ENCODE results near the gene NPAS3. TPM values are rescaled to one million over a fixed set of nuclear protein-coding genes. Genes with fewer than 3 reads are reported as not detected.

The NPAS3 gene
- total and polyA plus RNA-seq, 5 donors from 2014 or later = not detected

DNA sequence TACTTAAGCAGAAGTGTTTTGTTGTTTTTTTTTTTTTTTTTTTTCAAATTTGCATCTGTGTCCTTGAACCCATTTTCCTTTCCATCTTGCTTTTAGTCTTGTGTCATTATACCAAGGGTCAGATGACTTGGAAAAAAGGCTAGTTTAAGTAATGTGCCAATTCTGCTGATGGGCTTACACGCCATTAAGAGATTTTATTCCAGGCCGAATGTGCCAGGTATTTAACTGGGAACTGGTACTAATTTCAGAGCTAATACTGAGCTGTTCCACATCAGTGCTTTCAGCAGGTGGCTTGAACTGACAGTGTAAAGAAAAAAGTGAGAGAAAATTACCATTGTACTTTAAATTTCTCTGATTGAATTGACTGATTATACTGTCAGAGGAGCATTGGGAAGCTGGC is 224.9 kb downstream of the NPAS3 start:
- H3K4me3 ChIP-seq (ENCODE audit: low read depth, low read length) = no peak overlapping the region
- no peak overlapping the region for H3K27ac ChIP-seq (ENCODE audit: insufficient read depth, low read length, poor library complexity, severe bottlenecking)
- H3K27me3 Mint-ChIP-seq = no peaks in the 10 kb centered on the region
- no peaks in the 10 kb centered on the region for H3K36me3 Mint-ChIP-seq
- H3K27me3 ChIP-seq (ENCODE audit: control insufficient read depth, insufficient read depth, low read length) = no peaks in the 10 kb centered on the region
- H3K4me1 Mint-ChIP-seq = no peaks in the 10 kb centered on the region
- H3K4me1 ChIP-seq (ENCODE audit: control insufficient read depth, insufficient read depth, low read length, poor library complexity, severe bottlenecking) = no peaks in the 10 kb centered on the region
- H3K27ac Mint-ChIP-seq = no peak overlapping the region
- DNase-seq (no peak), ATAC-seq (ENCODE audit: low read depth in 2 of 2) (no peak)
- H3K4me3 Mint-ChIP-seq = no peak overlapping the region
- peaks cover 0 to 3% (median 0%) of the 10 kb centered on the region in 7 donors for H3K9me3 Mint-ChIP-seq
- H3K36me3 ChIP-seq (ENCODE audit: control insufficient read depth, insufficient read depth, low read length) = no peaks in the 10 kb centered on the region
- H3K9me3 ChIP-seq (ENCODE audit: control insufficient read depth in 2 of 2, low read length in 2 of 2) = no peaks in the 10 kb centered on the region

DNA sequence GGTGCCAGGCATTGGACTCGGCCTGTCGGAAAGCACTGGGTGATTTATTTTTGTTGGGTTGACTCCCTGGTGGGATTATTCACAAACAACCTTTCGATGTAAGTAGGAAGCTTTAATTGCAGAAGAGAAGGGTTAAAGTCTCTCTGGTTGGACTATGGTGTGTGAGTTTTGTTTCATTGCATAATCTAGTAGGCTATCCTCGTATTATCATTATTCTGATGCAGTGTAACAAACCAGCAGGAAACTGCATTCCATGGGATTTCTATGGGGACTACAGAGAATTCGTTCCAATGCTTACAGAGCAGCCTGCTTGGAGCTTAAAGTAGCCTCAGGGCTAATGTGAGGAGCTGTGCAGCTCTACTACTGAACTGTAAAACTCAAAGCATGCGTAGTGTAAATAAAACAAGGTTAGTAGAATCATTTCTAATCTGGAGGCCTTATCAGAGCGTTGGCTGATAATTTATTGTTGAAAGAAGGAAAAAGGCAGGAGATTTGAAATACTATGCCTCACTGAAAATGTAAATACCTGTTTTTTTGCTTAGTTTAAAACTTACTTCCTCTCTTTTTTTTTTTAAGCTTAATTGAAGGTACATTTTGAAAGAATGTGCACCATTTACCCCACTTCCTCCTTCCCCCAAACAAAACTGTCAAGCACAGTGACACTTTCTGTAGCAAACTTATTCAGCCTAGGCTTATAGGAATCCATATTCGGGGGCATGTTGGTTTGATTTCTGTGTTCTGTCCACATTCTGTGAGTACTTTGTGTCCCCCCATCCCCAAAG is 226.7 kb downstream of the NPAS3 start:
- DNase-seq (no peak), ATAC-seq (ENCODE audit: low read depth in 2 of 2) (no peak)
- Mint-ChIP-seq H3K4me3 (no peak overlapping the region), H3K4me1 (no peaks in the 10 kb centered on the region), H3K27me3 (no peaks in the 10 kb centered on the region), H3K36me3 (no peaks in the 10 kb centered on the region), H3K27ac (no peak overlapping the region), H3K9me3 (peaks cover 0 to 5% (median 0%) of the 10 kb centered on the region in 7 donors)
- H3K27me3 ChIP-seq (ENCODE audit: control insufficient read depth, insufficient read depth, low read length) = no peaks in the 10 kb centered on the region
- H3K4me1 ChIP-seq (ENCODE audit: control insufficient read depth, insufficient read depth, low read length, poor library complexity, severe bottlenecking) = no peaks in the 10 kb centered on the region
- H3K27ac ChIP-seq (ENCODE audit: insufficient read depth, low read length, poor library complexity, severe bottlenecking) = no peak overlapping the region
- no peaks in the 10 kb centered on the region for H3K36me3 ChIP-seq (ENCODE audit: control insufficient read depth, insufficient read depth, low read length)
- no peak overlapping the region for H3K4me3 ChIP-seq (ENCODE audit: low read depth, low read length)
- no peaks in the 10 kb centered on the region for H3K9me3 ChIP-seq (ENCODE audit: control insufficient read depth in 2 of 2, low read length in 2 of 2)

DNA sequence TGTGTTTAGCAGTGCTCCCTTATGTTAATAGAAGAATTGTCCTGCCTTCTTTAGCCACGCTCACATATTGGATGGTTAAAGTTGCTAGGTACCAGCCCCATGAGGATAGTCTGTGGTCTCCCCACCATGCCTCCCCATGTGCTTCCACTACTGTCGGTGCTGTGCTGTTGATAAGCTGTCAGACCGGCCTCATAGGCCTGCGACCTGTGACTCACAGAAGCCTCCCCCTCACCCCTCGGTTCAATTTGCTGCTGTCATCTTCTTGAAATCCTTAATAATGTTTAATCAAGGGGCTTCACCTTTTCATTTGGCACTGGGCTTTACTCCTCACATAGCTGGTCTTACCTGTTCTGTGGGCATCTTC is 227.2 kb downstream of the NPAS3 start:
- Mint-ChIP-seq H3K27ac (no peak overlapping the region), H3K36me3 (no peaks in the 10 kb centered on the region), H3K9me3 (peaks cover 0 to 7% (median 0%) of the 10 kb centered on the region in 7 donors), H3K4me3 (no peak overlapping the region), H3K4me1 (no peaks in the 10 kb centered on the region), H3K27me3 (no peaks in the 10 kb centered on the region)
- no peaks in the 10 kb centered on the region for H3K27me3 ChIP-seq (ENCODE audit: control insufficient read depth, insufficient read depth, low read length)
- ATAC-seq (ENCODE audit: low read depth in 2 of 2) = no peak
- H3K4me3 ChIP-seq (ENCODE audit: low read depth, low read length) = no peak overlapping the region
- no peaks in the 10 kb centered on the region for H3K9me3 ChIP-seq (ENCODE audit: control insufficient read depth in 2 of 2, low read length in 2 of 2)
- H3K4me1 ChIP-seq (ENCODE audit: control insufficient read depth, insufficient read depth, low read length, poor library complexity, severe bottlenecking) = no peaks in the 10 kb centered on the region
- no peak overlapping the region for H3K27ac ChIP-seq (ENCODE audit: insufficient read depth, low read length, poor library complexity, severe bottlenecking)
- no peaks in the 10 kb centered on the region for H3K36me3 ChIP-seq (ENCODE audit: control insufficient read depth, insufficient read depth, low read length)
- DNase-seq = no peak

DNA sequence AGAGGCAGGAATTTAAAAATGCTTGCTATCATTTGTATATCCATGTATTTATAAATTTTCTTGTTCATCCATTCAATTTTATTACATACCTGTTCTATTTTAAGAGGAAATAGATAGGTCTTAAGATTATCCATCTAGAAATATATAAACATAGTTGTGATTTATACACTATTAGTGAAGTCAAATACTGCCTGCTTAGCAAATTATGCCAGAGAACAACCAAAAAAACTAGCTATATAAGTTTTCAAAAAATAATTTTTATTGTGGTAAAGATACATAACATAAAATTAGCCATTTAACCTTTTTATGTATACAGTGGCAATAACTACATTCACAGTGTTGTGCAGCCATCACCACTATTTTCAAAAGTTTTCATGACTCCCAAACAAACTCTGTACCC is 237.3 kb downstream of the NPAS3 start:
- H3K27me3 Mint-ChIP-seq = no peaks in the 10 kb centered on the region
- Histone ChIP-seq H3K4me3 (ENCODE audit: low read depth, low read length) (no peak overlapping the region), H3K4me1 (ENCODE audit: control insufficient read depth, insufficient read depth, low read length, poor library complexity, severe bottlenecking) (no peaks in the 10 kb centered on the region), H3K27me3 (ENCODE audit: control insufficient read depth, insufficient read depth, low read length) (no peaks in the 10 kb centered on the region), H3K9me3 (ENCODE audit: control insufficient read depth in 2 of 2, low read length in 2 of 2) (no peaks in the 10 kb centered on the region), H3K27ac (ENCODE audit: insufficient read depth, low read length, poor library complexity, severe bottlenecking) (no peak overlapping the region), H3K36me3 (ENCODE audit: control insufficient read depth, insufficient read depth, low read length) (no peaks in the 10 kb centered on the region)
- no peak overlapping the region for H3K27ac Mint-ChIP-seq
- no peaks in the 10 kb centered on the region for H3K4me1 Mint-ChIP-seq
- ATAC-seq (ENCODE audit: low read depth in 2 of 2) (no peak), DNase-seq (no peak)
- no peak overlapping the region for H3K4me3 Mint-ChIP-seq
- no peaks in the 10 kb centered on the region for H3K36me3 Mint-ChIP-seq
- H3K9me3 Mint-ChIP-seq = peaks cover 0 to 3% (median under 1%) of the 10 kb centered on the region in 7 donors

DNA sequence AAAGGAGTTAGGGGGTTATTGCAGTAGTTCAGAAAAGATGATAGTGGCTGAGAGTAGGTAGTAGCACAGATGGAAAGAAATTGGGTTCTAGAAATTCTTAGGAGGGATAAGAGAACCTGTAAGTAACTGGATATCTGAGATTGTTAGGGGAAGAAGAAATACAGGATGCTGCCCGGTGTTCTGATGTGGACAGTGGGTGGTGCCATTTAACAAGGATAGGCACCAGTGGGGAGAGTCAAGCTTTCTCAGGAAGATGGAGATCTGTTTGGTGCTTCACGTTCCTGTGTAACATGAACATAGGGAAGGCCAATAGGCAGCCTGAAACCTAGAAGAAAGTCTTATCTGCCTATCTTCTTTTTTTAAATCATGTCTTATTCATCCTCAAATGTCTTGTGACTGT is 245.9 kb downstream of the NPAS3 start:
- H3K36me3 ChIP-seq (ENCODE audit: control insufficient read depth, insufficient read depth, low read length) = no peaks in the 10 kb centered on the region
- DNase-seq = no peak
- no peak overlapping the region for H3K4me3 ChIP-seq (ENCODE audit: low read depth, low read length)
- Mint-ChIP-seq H3K27me3 (no peaks in the 10 kb centered on the region), H3K9me3 (peaks cover 0 to 4% (median 0%) of the 10 kb centered on the region in 7 donors), H3K27ac (no peak overlapping the region), H3K4me1 (no peaks in the 10 kb centered on the region), H3K36me3 (no peaks in the 10 kb centered on the region), H3K4me3 (no peak overlapping the region)
- H3K9me3 ChIP-seq (ENCODE audit: control insufficient read depth in 2 of 2, low read length in 2 of 2) = no peaks in the 10 kb centered on the region
- no peaks in the 10 kb centered on the region for H3K27me3 ChIP-seq (ENCODE audit: control insufficient read depth, insufficient read depth, low read length)
- no peak for ATAC-seq (ENCODE audit: low read depth in 2 of 2)
- H3K4me1 ChIP-seq (ENCODE audit: control insufficient read depth, insufficient read depth, low read length, poor library complexity, severe bottlenecking) = no peaks in the 10 kb centered on the region
- no peak overlapping the region for H3K27ac ChIP-seq (ENCODE audit: insufficient read depth, low read length, poor library complexity, severe bottlenecking)

DNA sequence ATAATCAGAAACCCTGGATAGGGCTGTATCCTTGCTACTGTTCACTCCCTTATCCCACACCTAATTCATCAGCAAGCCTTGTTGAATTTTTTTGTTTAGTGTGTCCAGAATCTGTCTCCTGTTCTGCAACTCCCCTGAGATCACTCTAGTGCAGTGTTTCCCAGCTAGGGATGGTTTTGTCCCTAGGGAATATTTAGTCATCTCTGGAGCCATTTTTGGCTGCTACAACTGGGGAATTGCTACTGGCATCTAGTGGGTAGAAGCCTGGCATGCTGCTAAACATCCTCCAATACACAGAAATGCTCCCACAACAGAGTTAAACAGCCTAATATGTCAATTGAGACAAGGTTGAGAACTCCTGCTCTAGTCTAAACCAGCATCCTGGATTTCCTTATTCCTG is 248.0 kb downstream of the NPAS3 start:
- H3K27ac ChIP-seq (ENCODE audit: insufficient read depth, low read length, poor library complexity, severe bottlenecking) = no peak overlapping the region
- no peak for ATAC-seq (ENCODE audit: low read depth in 2 of 2)
- no peak overlapping the region for H3K27ac Mint-ChIP-seq
- no peaks in the 10 kb centered on the region for H3K36me3 Mint-ChIP-seq
- H3K9me3 ChIP-seq (ENCODE audit: control insufficient read depth in 2 of 2, low read length in 2 of 2) = no peaks in the 10 kb centered on the region
- no peaks in the 10 kb centered on the region for H3K27me3 ChIP-seq (ENCODE audit: control insufficient read depth, insufficient read depth, low read length)
- no peak overlapping the region for H3K4me3 ChIP-seq (ENCODE audit: low read depth, low read length)
- no peak overlapping the region for H3K4me3 Mint-ChIP-seq
- no peaks in the 10 kb centered on the region for H3K4me1 Mint-ChIP-seq
- DNase-seq = no peak
- no peaks in the 10 kb centered on the region for H3K36me3 ChIP-seq (ENCODE audit: control insufficient read depth, insufficient read depth, low read length)
- peaks cover 0 to 2% (median 0%) of the 10 kb centered on the region in 7 donors for H3K9me3 Mint-ChIP-seq
- no peaks in the 10 kb centered on the region for H3K27me3 Mint-ChIP-seq
- no peaks in the 10 kb centered on the region for H3K4me1 ChIP-seq (ENCODE audit: control insufficient read depth, insufficient read depth, low read length, poor library complexity, severe bottlenecking)

DNA sequence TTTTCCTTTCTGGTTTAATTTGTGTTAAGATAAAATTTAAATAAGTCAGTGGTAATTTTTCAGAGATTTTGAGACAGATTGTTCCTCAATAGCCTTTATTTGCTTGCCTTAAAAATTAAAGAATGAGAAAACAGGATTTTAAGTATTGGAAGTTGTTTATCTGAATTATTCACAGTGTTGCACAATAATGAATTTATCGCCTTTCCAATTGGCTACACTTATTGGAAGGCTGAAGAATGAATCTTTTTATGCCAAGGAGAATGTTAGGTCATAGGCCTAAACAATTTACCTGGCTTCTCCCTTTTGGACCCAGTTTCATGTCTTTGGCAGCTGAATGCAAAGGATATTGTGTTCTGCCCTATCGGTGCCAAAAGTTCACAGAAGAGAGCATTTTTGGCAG is 250.2 kb downstream of the NPAS3 start:
- Histone ChIP-seq H3K36me3 (ENCODE audit: control insufficient read depth, insufficient read depth, low read length) (no peaks in the 10 kb centered on the region), H3K27me3 (ENCODE audit: control insufficient read depth, insufficient read depth, low read length) (no peaks in the 10 kb centered on the region)
- H3K27ac Mint-ChIP-seq = no peak overlapping the region

DNA sequence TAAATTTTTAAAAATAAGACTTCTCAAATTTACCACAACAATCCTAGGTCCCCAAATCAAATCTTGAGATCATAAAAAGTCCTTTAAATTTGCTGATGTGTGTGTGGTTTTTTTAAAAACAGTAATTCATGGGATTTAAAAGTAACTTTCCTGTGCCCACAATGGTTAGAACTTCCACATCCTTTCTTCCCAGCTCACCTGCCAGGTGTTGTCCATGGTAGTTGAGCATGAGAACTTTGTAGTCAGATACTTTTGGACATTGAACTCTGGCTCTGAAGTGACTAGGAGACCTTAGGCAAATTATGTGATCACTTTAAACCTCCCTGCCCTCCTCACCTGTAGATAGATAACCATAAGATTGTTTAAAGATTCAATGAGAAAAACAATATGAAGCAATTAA is 253.2 kb downstream of the NPAS3 start:
- Mint-ChIP-seq H3K36me3 (no peaks in the 10 kb centered on the region), H3K4me1 (no peaks in the 10 kb centered on the region), H3K27ac (no peak overlapping the region), H3K4me3 (no peak overlapping the region), H3K27me3 (no peaks in the 10 kb centered on the region), H3K9me3 (peaks cover 0 to 9% (median 0%) of the 10 kb centered on the region in 7 donors)
- DNase-seq (no peak), ATAC-seq (ENCODE audit: low read depth in 2 of 2) (no peak)
- no peaks in the 10 kb centered on the region for H3K9me3 ChIP-seq (ENCODE audit: control insufficient read depth in 2 of 2, low read length in 2 of 2)
- H3K27ac ChIP-seq (ENCODE audit: insufficient read depth, low read length, poor library complexity, severe bottlenecking) = no peak overlapping the region
- no peaks in the 10 kb centered on the region for H3K4me1 ChIP-seq (ENCODE audit: control insufficient read depth, insufficient read depth, low read length, poor library complexity, severe bottlenecking)
- H3K4me3 ChIP-seq (ENCODE audit: low read depth, low read length) = no peak overlapping the region
- H3K27me3 ChIP-seq (ENCODE audit: control insufficient read depth, insufficient read depth, low read length) = no peaks in the 10 kb centered on the region
- no peaks in the 10 kb centered on the region for H3K36me3 ChIP-seq (ENCODE audit: control insufficient read depth, insufficient read depth, low read length)

More for the DNA sequence above, 250.2 kb downstream of the NPAS3 start:
- no peak for DNase-seq
- no peaks in the 10 kb centered on the region for H3K27me3 Mint-ChIP-seq
- Histone ChIP-seq H3K4me3 (ENCODE audit: low read depth, low read length) (no peak overlapping the region), H3K27ac (ENCODE audit: insufficient read depth, low read length, poor library complexity, severe bottlenecking) (no peak overlapping the region), H3K9me3 (ENCODE audit: control insufficient read depth in 2 of 2, low read length in 2 of 2) (no peaks in the 10 kb centered on the region), H3K4me1 (ENCODE audit: control insufficient read depth, insufficient read depth, low read length, poor library complexity, severe bottlenecking) (no peaks in the 10 kb centered on the region)
- no peak overlapping the region for H3K4me3 Mint-ChIP-seq
- no peaks in the 10 kb centered on the region for H3K36me3 Mint-ChIP-seq
- H3K4me1 Mint-ChIP-seq = no peaks in the 10 kb centered on the region
- ATAC-seq (ENCODE audit: low read depth in 2 of 2) = no peak
- H3K9me3 Mint-ChIP-seq = peaks cover 0 to 5% (median 0%) of the 10 kb centered on the region in 7 donors

Data from CD4-positive, CD25-positive, alpha-beta regulatory T cell (primary cell).